Stimulated activated CD8-positive, alpha-beta memory T cell treated with anti-CD3 and anti-CD28 coated beads, Interleukin-2, amount 100 ng/mL, for 1 hour (primary cell): ENCODE measurements around the gene PRDM16.

Experiments used
- DNase-seq, 2 donors: peaks; one replicate each; pipeline ENCODE4 v3.0.0-alpha.2; 2020; ENCODE audit warnings: low read depth in 2 of 2

Gene PRDM16

DNA sequence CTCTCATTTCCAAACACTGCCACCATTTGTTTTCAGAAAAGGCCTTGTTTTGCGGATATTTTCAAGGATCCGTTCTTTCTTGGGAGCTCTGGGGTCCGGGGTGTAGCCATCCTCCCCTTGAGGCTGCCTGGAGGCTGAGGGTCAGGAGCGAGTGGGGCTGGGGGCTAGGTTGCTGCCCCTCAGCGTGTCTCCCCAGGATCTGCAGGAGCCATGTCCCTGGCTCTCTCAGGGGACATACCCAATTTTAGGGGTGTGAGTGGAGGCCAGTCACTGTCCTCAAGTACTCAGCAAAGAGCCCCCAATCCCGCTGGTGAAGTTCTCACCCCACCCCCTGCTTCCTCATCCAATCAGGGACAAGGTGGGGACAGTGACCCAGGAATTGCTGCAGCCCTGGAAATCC is 15.0 kb upstream of the PRDM16 start:
- no peak for DNase-seq

GRCh38 chr1:3054474-3054873 is 14.5 kb upstream of the PRDM16 start:
- DNase-seq, result no peak

DNA sequence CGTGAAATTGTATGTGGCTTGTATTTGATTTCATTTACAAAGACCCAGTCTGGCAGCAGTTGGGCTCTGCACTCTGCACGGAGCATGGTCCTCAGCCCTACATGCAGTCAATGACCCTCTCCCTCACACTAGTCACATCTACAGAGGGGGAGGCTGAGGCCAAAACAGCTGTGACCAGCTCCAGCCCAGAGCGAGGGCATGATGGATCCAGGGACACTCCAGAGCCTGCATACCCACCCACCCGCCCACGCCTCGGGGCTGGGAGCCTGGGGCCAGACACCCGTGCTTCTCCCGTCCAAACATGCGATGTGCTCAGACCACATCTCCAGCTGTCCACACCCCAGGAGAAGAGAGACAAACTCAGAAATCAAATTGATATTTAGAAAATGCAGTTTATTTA is 14.0 kb upstream of the PRDM16 start:
- DNase-seq, result no peak

DNA sequence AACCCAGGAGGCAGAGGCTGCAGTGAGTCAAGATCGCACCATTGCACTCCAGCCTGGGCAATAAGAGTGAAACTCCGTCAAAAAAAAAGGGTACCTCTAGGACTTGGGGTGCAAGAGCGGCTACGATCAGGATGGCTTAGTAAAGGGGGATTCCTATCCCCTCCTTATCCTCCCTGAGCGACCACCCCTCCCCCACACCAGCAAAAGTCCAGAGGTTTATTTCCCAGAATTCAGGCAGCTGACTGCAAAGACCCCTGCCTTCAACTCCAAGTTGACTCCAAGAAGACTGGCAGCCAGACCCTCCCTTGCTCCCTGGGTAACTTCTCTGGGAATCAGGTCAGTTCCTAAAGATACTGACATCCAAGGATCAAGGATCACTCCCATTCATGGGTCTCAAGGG is 12.4 kb upstream of the PRDM16 start:
- no peak for DNase-seq

DNA sequence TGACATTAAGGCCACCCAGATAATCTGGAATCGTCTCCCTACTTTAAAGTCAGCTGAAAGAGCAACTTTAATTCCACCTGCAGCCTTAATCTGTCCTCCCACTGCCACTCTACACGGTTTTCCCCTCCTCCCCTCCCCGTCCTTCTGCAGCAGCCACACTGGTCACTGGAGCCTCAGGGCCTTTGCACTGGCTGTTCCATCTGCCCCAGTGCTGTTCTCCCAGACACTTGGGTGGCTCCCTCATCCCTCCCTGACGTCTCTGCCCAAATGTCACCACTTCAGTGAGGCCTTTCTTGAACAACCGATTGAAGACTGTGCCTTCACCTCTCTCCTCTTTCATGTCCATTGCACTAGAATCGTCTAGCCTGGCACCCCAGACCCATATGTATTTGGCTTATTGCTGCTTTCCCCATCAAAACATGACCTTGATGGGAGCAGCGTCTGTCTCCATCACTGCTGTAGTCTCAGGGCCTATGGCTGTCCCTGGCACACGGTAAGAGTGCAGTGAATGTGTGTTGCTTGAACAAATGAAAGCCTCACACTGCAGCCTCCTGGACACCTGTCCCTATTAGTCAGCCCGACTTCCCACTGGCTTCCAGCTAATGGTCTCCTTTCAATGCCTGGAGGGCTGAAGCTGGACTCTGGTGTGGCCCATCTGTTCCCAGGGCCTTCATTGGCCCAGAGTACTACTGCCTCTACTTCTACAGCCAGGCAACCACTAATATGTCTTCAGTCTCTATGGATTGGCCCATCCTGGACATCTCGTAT is 10.6 kb upstream of the PRDM16 start:
- DNase-seq, result no peak

DNA sequence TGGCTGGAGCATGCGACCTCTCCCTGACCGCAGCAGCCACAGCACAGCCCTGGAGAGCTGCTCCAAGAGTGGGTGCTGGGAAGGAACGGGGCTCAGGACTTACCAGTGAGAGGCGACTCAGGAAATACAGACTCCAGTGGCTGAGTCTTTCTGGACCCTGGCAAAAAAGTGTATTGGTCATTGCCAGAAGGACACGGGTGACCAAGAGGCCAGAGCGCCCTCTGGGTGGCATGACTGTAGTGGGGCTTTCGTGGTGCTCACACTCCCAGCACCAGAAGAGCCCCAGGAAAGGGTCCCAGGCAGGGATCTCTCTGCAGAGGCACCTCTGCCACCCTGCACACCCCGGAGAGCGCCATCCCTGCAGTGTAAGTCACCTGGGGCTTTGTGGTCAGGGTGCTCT is 8.9 kb upstream of the PRDM16 start:
- no peak for DNase-seq

DNA sequence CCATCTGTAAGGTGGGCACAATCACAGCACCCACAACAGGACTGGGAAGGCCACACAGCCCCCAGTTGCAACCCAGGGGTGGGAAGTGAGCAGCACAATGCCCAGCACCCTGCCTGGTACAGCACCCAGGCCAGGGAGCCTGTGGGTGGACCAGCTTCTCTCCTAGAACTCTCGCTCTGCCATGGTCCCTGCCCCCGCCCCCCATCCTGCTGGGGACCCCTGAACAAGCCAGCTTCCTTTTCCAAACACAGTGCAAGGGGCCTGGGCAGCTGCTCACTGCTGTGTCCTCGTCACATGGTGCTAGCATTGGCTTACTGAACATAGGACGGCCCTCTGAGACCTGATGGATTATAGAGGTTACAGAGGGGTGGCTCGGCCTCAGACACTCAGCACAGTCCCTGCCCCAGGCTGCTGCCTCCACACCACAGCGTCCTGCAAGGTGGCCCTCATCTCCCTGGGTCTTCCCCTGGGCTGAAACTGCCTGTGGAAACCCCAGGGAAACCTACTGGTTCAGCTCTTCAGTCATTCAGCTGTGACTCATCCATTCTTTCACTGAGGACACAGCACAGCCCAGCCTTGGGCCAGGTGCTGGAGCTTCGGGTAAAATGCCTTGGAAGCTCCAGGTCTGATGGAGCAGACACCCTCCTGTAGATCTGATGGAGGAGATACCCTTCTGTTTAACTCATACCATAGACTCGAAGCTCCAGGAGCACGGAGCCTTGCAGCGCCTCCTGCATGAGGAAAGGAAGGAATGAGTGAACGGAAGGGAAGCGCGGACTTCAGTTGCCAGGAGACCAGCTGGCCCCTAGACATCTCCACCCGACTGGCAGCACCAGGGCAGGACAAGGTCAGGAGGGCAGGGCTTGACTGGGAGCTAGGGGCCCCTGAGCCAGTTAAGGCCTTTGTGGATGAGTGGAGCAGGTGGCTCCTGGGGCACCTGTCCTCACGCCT is 8.1 kb upstream of the PRDM16 start:
- DNase-seq, result no peak

- no peak for DNase-seq
These were observed 7.4 kb upstream of the PRDM16 start for GRCh38 chr1:3061566-3061965.

GRCh38 chr1:3061981-3062615 is 6.9 kb upstream of the PRDM16 start:
- no peak for DNase-seq

GRCh38 chr1:3062616-3063378 is 6.2 kb upstream of the PRDM16 start:
- DNase-seq, result no peak

DNA sequence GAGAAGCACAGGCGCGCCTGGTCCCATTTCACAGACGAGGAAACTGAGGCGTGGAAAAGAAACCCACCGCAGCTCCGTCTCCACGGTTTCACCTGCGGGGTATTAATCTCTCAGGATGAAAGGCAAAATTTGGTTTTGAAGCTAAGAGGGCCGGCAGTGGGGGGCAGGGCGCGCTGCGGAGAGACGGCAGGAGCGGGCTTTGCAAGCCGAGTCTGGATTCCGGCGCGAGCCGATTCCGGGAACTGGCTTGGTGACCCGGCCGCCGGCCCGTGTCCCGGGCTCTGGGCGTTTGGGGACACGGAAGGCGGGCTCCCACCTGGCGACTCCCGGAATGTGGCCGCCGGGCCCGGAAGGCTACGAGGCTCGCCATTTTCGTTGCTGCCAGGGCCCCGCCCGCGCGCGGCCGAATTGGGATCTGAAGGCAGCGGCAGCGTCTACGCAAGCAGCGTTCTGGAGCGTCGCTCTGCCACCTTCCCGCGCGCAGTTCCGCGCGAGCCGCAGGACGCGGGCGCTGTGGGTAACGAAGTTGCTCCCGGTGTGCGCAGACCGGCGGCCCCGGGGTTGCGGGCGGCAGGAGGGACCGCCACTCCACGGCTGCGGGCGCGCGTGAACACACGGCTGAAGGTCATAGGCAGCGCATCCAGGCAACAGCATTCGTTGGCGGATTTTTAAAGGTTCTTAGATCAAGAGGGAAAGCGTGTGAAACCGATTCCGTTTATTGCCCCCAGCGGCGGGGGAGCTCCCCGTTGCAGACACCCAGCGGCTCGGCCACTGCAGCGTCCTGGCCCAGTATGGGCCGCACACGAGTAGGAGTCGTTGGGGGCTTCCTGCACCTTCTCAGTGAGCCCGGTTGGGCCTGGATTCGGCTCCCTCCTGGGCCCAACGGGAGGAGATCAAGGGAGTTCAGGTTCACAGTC is 5.4 kb upstream of the PRDM16 start:
- no peak for DNase-seq

DNA sequence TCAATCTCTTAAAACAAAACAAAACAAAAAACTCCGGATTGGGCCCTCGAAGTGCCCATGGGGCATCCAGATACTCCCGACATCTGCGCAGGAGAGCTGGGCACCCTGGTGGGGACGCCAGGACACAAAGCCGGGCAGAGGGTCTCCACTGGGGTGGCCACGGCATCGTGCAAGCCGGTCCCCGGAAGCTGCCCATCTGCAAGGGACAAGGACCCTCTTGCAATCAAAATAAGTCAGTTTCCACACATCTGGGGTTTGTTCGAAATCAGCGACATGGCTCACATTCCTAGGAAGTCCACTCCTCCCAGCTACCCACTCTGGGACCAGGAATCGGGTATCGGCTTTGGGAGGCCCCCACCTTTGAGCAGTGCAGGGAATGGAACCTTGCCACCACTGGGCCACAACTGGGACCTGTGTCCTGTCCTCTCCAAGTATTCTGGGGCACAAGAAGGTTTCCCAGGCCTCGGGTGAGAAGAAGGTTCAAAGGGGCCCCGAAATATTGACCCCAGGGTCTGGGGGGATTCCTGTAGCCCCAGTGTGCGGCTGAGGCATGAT is 4.6 kb upstream of the PRDM16 start:
- DNase-seq, result no peak

DNA sequence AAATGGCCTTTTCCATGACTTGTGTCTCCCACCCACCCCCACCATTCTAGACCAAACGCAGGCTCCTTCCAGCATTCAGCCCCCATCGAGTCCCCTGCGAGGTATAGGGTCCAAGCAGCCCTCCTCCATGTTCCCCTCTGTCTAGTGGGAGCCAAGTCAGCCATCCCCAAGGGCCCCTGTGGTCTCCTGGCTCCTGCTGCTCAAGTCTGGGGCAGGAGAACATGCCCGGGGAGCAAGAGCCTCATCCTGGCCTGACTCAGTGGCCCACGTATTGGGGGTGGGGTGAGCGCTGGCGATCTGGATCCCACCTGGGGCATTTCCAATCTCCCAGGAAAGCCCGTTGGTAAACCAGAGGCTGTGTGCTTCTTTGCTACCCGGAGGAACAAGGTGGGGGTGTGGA is 4.1 kb upstream of the PRDM16 start:
- DNase-seq, result no peak

- DNase-seq, result no peak
These were observed 3.6 kb upstream of the PRDM16 start for GRCh38 chr1:3065396-3065795.

GRCh38 chr1:3065797-3066196 is 3.2 kb upstream of the PRDM16 start:
- no peak for DNase-seq

DNA sequence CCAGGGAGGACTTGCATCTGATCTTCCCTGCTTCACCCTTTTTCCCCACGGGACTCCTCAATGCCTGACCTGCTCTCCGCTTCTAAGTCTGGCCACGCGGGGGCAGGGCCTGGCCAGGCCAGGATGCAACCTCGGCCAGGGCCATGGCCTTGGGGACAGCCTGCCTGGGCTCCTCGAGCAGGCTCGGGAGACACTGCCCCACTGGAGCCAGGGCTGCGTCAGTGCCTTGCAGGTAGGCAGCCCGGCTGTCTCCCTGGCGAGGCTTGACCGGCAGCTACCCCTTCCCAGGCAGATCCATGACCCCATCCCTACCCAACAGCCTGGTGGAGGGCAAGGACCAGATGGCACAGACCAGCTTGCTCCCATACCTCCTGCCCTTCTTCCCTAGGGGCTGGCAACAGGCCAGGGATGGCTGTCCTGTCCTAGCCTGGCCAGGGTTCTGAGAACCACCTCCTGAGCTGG is 2.7 kb upstream of the PRDM16 start:
- DNase-seq, result no peak

DNA sequence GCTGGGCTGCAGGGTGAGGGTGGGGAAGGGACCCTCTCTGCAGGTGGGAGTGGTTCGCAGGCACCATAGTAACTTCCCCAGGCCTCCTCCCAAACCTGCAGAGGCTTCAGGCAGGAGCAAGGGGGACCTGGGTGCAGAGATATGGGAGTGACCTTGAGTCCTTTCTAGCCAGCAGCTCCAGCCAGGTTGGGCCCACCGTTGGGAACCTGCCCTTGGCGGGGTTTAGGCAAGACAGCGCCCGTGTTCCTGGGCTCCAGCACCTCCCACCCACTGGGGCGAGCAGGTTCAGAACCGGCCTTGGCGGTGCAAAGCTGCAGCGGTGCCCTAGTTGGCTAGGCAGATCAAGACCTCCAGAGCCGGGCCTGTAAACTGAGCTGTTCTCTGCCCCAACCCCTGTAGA is 2.2 kb upstream of the PRDM16 start:
- no peak for DNase-seq

GRCh38 chr1:3067301-3067670 is 1.7 kb upstream of the PRDM16 start:
- no peak for DNase-seq

DNA sequence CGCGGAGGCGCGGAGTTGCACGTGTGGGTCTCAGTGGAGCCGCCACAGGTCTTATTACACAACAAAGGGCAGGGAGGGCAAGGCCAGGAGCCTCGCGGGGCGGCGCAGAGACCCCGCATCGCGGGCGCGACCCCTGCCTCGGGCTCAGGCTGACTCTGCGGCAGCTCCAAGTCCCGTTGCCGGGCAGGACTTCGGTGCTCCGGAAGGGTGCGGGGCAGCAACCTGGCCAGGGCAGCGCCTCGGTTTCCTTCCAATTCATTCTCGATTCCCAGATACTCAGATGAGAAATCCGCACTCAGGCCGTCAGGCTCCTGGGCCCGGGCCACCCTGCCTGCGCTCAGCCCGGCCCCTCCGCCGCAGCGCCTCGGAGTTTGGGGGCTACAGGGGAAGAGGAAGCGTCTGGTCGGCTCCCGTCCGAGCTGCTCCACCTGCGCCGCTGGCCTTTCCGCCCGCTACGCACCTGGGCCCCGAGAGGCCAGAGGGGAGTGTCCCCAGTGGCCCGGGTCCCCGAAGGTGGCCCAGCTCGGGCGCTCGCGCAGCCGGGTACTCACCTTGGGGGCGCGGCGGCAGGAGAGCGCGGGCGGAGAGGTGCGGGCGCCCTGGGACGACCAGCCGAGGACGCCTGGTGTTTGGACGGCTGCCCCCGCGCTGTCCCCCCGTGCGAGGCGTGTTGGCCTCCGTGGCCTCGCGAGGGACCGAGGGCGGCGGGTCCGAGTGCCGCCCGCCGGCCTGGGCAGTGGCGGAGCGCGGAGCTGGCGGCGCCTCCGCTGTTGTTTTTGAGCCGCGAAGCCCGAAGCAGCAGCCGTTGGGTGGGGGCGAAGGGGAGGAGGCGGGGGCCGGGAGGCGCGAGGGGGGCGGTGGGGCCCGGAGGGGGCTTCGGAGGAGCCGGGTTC is 1.1 kb upstream of the PRDM16 start:
- no peak for DNase-seq
